IMR-90 (cell line): ENCODE results near the gene CAMP. TPM values are rescaled to one million over a fixed set of nuclear protein-coding genes. Genes with fewer than 3 reads are reported as not detected.

Source experiments
- ATAC-seq: fragments of 200-7000 bp; cut with Tn5 transposase; 2 replicates; pipeline ENCODE4 v1.9.1; 2020; ENCODE audit warnings: low read depth, mild to moderate bottlenecking, moderate library complexity
- Bru-seq: library from RNA; stranded (reverse); fragments of 400-500 nt; gene quantifications from one replicate; lab custom pipeline; 2021; lab: Mats Ljungman, UMichigan
- BruChase-seq, 2 experiments: library from RNA; stranded (reverse); fragments of 400-500 nt; gene quantifications; one replicate each; lab custom pipeline; 2021; lab: Mats Ljungman, UMichigan
- BruUV-seq: library from RNA; stranded (reverse); fragments of 400-500 nt; replicated peaks from 2 replicates; lab custom pipeline; 2021; lab: Mats Ljungman, UMichigan
- CTCF ChIA-PET: fragments of 300-600 bp; formaldehyde crosslinking; extraction: SDS; loops from one replicate; lab custom pipeline; 2021; ENCODE audit warnings: antibody characterized with exemption; lab: Yijun Ruan, JAX
- POLR2A ChIA-PET: fragments of 300-600 bp; sonication (Branson Sonifier 250); formaldehyde crosslinking; loops from one replicate; lab custom pipeline; 2022; ENCODE audit warnings: antibody characterized with exemption; ENCODE audit not compliant: unreplicated experiment; lab: Charles Lee
- DNase-seq: peaks from one replicate; pipeline ENCODE4 v3.0.0; 2013
- H2AFZ ChIP-seq: replicated peaks from 2 replicates; pipeline ENCODE3; 2013; ENCODE audit warnings: low read length, mild to moderate bottlenecking; ENCODE audit not compliant: poor library complexity
- H2AK5ac ChIP-seq: 2 replicates; pipeline ENCODE4 v1.6.1; 2013; ENCODE audit warnings: low read depth, low read length, inconsistent platforms
- H2AK9ac ChIP-seq: replicated peaks from 2 replicates; pipeline ENCODE3; 2013; ENCODE audit warnings: mild to moderate bottlenecking, low read depth, low read length, moderate library complexity; ENCODE audit not compliant: poor library complexity
- H2BK120ac ChIP-seq: 2 replicates; pipeline ENCODE4 v1.6.1; 2013; ENCODE audit warnings: low read depth, low read length, inconsistent platforms
- H2BK15ac ChIP-seq: 3 replicates; pipeline ENCODE4 v1.6.1; 2013; ENCODE audit warnings: low read depth, low read length, inconsistent platforms
- H2BK20ac ChIP-seq: 2 replicates; pipeline ENCODE4 v1.6.1; 2013; ENCODE audit warnings: low read depth, mild to moderate bottlenecking, inconsistent platforms, low read length, moderate library complexity
- H2BK5ac ChIP-seq: 2 replicates; pipeline ENCODE4 v1.6.1; 2013; ENCODE audit warnings: mild to moderate bottlenecking, low read depth, low read length, inconsistent platforms; ENCODE audit not compliant: poor library complexity, severe bottlenecking
- H3K14ac ChIP-seq: replicated peaks from 2 replicates; pipeline ENCODE4 v1.6.1; 2013; ENCODE audit warnings: low read depth, low read length, inconsistent platforms
- H3K18ac ChIP-seq: 2 replicates; pipeline ENCODE4 v1.6.1; 2013; ENCODE audit warnings: low read depth, low read length, control low read depth
- H3K23ac ChIP-seq: 2 replicates; pipeline ENCODE4 v1.6.1; 2013; ENCODE audit warnings: low read depth, low read length, inconsistent platforms
- H3K27ac ChIP-seq: 2 replicates; pipeline ENCODE4 v1.5.1; 2013; ENCODE audit warnings: mild to moderate bottlenecking, control low read depth, low read length; ENCODE audit not compliant: insufficient read depth
- H3K27me3 ChIP-seq: 2 replicates; pipeline ENCODE4 v1.6.1; 2013; ENCODE audit warnings: low read length; ENCODE audit not compliant: control insufficient read depth, insufficient read depth
- H3K36me3 ChIP-seq: 2 replicates; pipeline ENCODE4 v1.6.1; 2013; ENCODE audit warnings: low read length, mixed read lengths; ENCODE audit not compliant: control insufficient read depth, insufficient read depth
- H3K4ac ChIP-seq: 2 replicates; pipeline ENCODE4 v1.6.1; 2013; ENCODE audit warnings: low read depth, low read length, inconsistent platforms
- H3K4me1 ChIP-seq: 2 replicates; pipeline ENCODE4 v1.6.1; 2013; ENCODE audit warnings: low read length, mixed read lengths; ENCODE audit not compliant: control insufficient read depth, insufficient read depth
- H3K4me2 ChIP-seq: 2 replicates; pipeline ENCODE4 v1.6.1; 2013; ENCODE audit warnings: low read depth, mild to moderate bottlenecking, control low read depth, low read length, moderate library complexity
- H3K4me3 ChIP-seq: 2 replicates; pipeline ENCODE4 v1.5.1; 2013; ENCODE audit warnings: low read depth, mild to moderate bottlenecking, control low read depth, low read length, moderate library complexity; ENCODE audit not compliant: insufficient read depth
- H3K56ac ChIP-seq: 2 replicates; pipeline ENCODE4 v1.6.1; 2013; ENCODE audit warnings: low read length, inconsistent platforms; ENCODE audit not compliant: insufficient read depth; ENCODE audit errors: extremely low read depth
- H3K79me1 ChIP-seq, 2 experiments: 2 replicates each; pipeline ENCODE4 v1.6.1; 2013; ENCODE audit warnings: low read length in 2 of 2, inconsistent platforms in 1 of 2, low read depth in 1 of 2
- H3K9ac ChIP-seq: 2 replicates; pipeline ENCODE4 v1.6.1; 2013; ENCODE audit warnings: low read depth, low read length, control low read depth
- H3K9me1 ChIP-seq: 2 replicates; pipeline ENCODE4 v1.6.1; 2013; ENCODE audit warnings: low read length, inconsistent platforms; ENCODE audit not compliant: insufficient read depth
- H3K9me3 ChIP-seq: 2 replicates; pipeline ENCODE4 v1.6.1; 2013; ENCODE audit warnings: low read length; ENCODE audit not compliant: control insufficient read depth, insufficient read depth
- H4K20me1 ChIP-seq: 2 replicates; pipeline ENCODE4 v1.6.1; 2013; ENCODE audit warnings: low read length, inconsistent platforms; ENCODE audit not compliant: insufficient read depth
- H4K5ac ChIP-seq: 2 replicates; pipeline ENCODE4 v1.6.1; 2013; ENCODE audit warnings: mild to moderate bottlenecking, low read depth, low read length, control low read depth
- H4K8ac ChIP-seq, 2 experiments: 2 replicates each; pipeline ENCODE4 v1.6.1; 2013; ENCODE audit warnings: low read depth in 2 of 2, low read length in 2 of 2, control low read depth in 1 of 2, inconsistent platforms in 1 of 2
- H4K91ac ChIP-seq: 2 replicates; pipeline ENCODE4 v1.6.1; 2013; ENCODE audit warnings: low read depth, low read length, inconsistent platforms; ENCODE audit not compliant: insufficient read depth
- CEBPB ChIP-seq: IDR thresholded peaks from 2 replicates; pipeline ENCODE4 v1.6.1; 2012; ENCODE audit warnings: low read depth, low read length, improper control_type of control experiment
- CHD1 ChIP-seq: IDR thresholded peaks from 2 replicates; pipeline ENCODE4 v1.6.1; 2012; ENCODE audit warnings: low read depth, low read length, improper control_type of control experiment
- FOS ChIP-seq: fragments of 150-350 bp; IDR thresholded peaks from 2 replicates; pipeline ENCODE4 v1.6.1; 2016; ENCODE audit warnings: low read depth, low read length
- WGBS, 2 experiments: methylation state at CpG; one replicate each; pipeline versions ENCODE4 v1.1.5 to v1.1.7; 2013; ENCODE audit warnings: missing lambda C conversion rate in 2 of 2; ENCODE audit not compliant: insufficient read length in 1 of 2; ENCODE audit errors: extremely low coverage in 2 of 2; 5-methylcytosine and 5-hydroxymethylcytosine counted together
- dilution Hi-C: fragments of 300-500 bp; cut with HindIII; formaldehyde crosslinking; loops from one replicate; pipeline ENCODE4 v1.14.3; 2018; ENCODE audit warnings: low sequenced_read_pairs; ENCODE audit not compliant: unreplicated experiment
- in situ Hi-C: fragments of 300-500 bp; cut with MboI; formaldehyde crosslinking; loops from 3 replicates; pipeline ENCODE4 v1.14.3; 2019; ENCODE audit warnings: low sequenced_read_pairs, inconsistent platforms, mixed read lengths
- intact Hi-C: fragments of 100-400 bp; cut with micrococcal nuclease; formaldehyde crosslinking; loops from 2 replicates; pipeline ENCODE4 v1.10.0; 2022
- long read RNA-seq: library from polyadenylated mRNA; unstranded; transcript quantifications from one replicate; pipeline ENCODE4 v2.0.0, GENCODE V29; 2021; ENCODE audit not compliant: unreplicated experiment
- polyA plus RNA-seq, 3 experiments: library from polyadenylated mRNA; depleted of rRNA; stranded (reverse); fragments of >200 nt; gene quantifications; 2 replicates each; pipeline ENCODE4 v1.2.3, GENCODE V29; 2012; ENCODE audit warnings: low replicate concordance in 1 of 3
- total RNA-seq: library from RNA; depleted of rRNA; stranded (reverse); fragments of >200 nt; gene quantifications from 2 replicates; pipeline ENCODE4 v1.2.3, GENCODE V29; 2012; rRNA removed

The CAMP gene
- not detected in 2 replicates for total RNA-seq
- not detected in 2 replicates for polyA plus RNA-seq (2012; rRNA removed)
- not detected in 2 replicates for polyA plus RNA-seq (2012; cell fraction: cytosol; rRNA removed)
- not detected in 2 replicates for polyA plus RNA-seq (2012; cell fraction: nucleus; rRNA removed; ENCODE audit: low replicate concordance)
- Bru-seq, nascent RNA = not detected
- not detected for BruChase-seq, experiment 1, labeled RNA remaining after a 6-hour chase
- BruChase-seq, experiment 2, labeled RNA remaining after a 2-hour chase = not detected
- long read RNA-seq = 0 reads

GRCh38 chr3:48222616-48223513 is at the start of gene CAMP:
CAMP (plus strand) TSS chr3:48223495; CDS start chr3:48223512, 17 bp downstream.
- Histone ChIP-seq H4K5ac (no peak within 1 kb of the TSS), H3K27ac (no peak within 1 kb of the TSS), H3K14ac (no peak within 1 kb of the TSS), H4K8ac (no peak within 1 kb of the TSS), H3K9ac (no peak within 1 kb of the TSS), H2AFZ (no peak within 1 kb of the TSS), H3K23ac (no peak within 1 kb of the TSS), H3K56ac (no peak within 1 kb of the TSS), H3K4ac (no peak within 1 kb of the TSS), H3K27me3 (peaks cover 47% of the 10 kb centered on the region), H2BK20ac (no peak within 1 kb of the TSS), H3K9me1 (no peaks in the 10 kb centered on the region), H3K36me3 (no peaks in the 10 kb centered on the region), H4K91ac (no peak within 1 kb of the TSS), H3K9me3 (no peaks in the 10 kb centered on the region), H3K79me1 (no peaks in the 10 kb centered on the region), H4K20me1 (no peaks in the 10 kb centered on the region), H3K18ac (no peak within 1 kb of the TSS), H2BK5ac (no peak within 1 kb of the TSS), H2AK5ac (no peak within 1 kb of the TSS), H3K4me2 (no peak within 1 kb of the TSS), H3K4me3 (no peak within 1 kb of the TSS), H2BK120ac (no peak within 1 kb of the TSS), H3K4me1 (no peaks in the 10 kb centered on the region), H2AK9ac (no peak within 1 kb of the TSS), H2BK15ac (no peak within 1 kb of the TSS)
- intact Hi-C loops = no loop called here
- in situ Hi-C loops = no loop called here
- DNase-seq = peak; percentile 30
- ChIA-PET POLR2A (no interaction called here), CTCF (no interaction called here)
- dilution Hi-C loops = no loop called here
- WGBS, 2 experiments = 80% methylated on average over 4 of the region's 11 CpGs; no CpG with 5 or more reads in 1 of the 2 experiments
- no TSS peak for BruUV-seq
- ATAC-seq = no peak; the same call in 1 of the 2 replicates
- peak; percentile 56 for TF ChIP-seq CEBPB
- TF ChIP-seq CHD1 = no peak
- TF ChIP-seq FOS = no peak
